K562 (cell line): Measurements from ENCODE around the gene ABL1. TPM values are rescaled to one million over a fixed set of nuclear protein-coding genes. Genes with fewer than 3 reads are reported as not detected.

ENCODE experiments used
- ATAC-seq: fragments of 200-7000 bp; cut with Tn5 transposase; 3 replicates; pipeline ENCODE4 v1.9.1; 2020; ENCODE audit warnings: moderate library complexity
- BruUV-seq: library from RNA; stranded (reverse); fragments of 400-500 nt; replicated peaks from 2 replicates; lab custom pipeline; 2021; lab: Mats Ljungman, UMichigan
- CTCF ChIA-PET: fragments of 300-600 bp; formaldehyde crosslinking; extraction: SDS; loops from one replicate; lab custom pipeline; 2021; ENCODE audit warnings: low intra/inter-chr PET ratio; lab: Yijun Ruan, JAX
- POLR2A ChIA-PET: fragments of 300-600, 350-650 bp; sonication (Branson Sonifier 250); formaldehyde crosslinking; extraction: SDS; loops from one replicate; lab custom pipeline; 2021; ENCODE audit warnings: antibody characterized with exemption, inconsistent platforms; lab: Yijun Ruan, JAX
- DNase-seq, 4 experiments: peaks; one replicate each; pipeline versions ENCODE4 v3.0.0 to v3.0.0-alpha.2; 2011 to 2018; ENCODE audit warnings: low spot score in 3 of 4, mixed read lengths in 3 of 4; ENCODE audit errors: extremely low read depth in 1 of 4
- FAIRE-seq: peaks from 2 replicates; lab custom pipeline; 2011; peaks lifted over from hg19 to GRCh38; lab: Jason Lieb, UNC
- H2AFZ ChIP-seq: 2 replicates; pipeline ENCODE4 v1.6.0; 2011; ENCODE audit warnings: low read depth, low read length, control low read depth, inconsistent platforms
- H3K27ac ChIP-seq: fragments of 200-600 bp; 3 replicates; pipeline ENCODE4 v1.8.0; 2011; ENCODE audit warnings: low read depth, mild to moderate bottlenecking, control low read depth, inconsistent platforms, low read length, moderate library complexity, mixed read lengths; ENCODE audit errors: extremely low read depth
- H3K27me3 ChIP-seq, 2 experiments: fragments of 300-600 bp in 1 of 2; 2 replicates in 1 of 2; 3 replicates in 1 of 2; pipeline versions ENCODE4 v1.6.0 to v1.8.0; 2011; ENCODE audit warnings: inconsistent platforms in 2 of 2, low read length in 2 of 2, mild to moderate bottlenecking in 1 of 2, mixed read lengths in 1 of 2, moderate library complexity in 1 of 2; ENCODE audit not compliant: control insufficient read depth in 2 of 2, insufficient read depth in 2 of 2
- H3K36me3 ChIP-seq: fragments of 300-600 bp; 3 replicates; pipeline ENCODE4 v1.8.0; 2011; ENCODE audit warnings: mild to moderate bottlenecking, low read length, inconsistent platforms; ENCODE audit not compliant: control insufficient read depth, insufficient read depth
- H3K4me1 ChIP-seq, 2 experiments: fragments of 200-600 bp in 1 of 2; replicated peaks in 1 of 2; 2 replicates in 1 of 2; 3 replicates in 1 of 2; pipeline versions ENCODE4 v1.5.1 to v1.8.0; 2011; ENCODE audit warnings: inconsistent platforms in 2 of 2, low read length in 2 of 2, mild to moderate bottlenecking in 1 of 2, mixed read lengths in 1 of 2, moderate library complexity in 1 of 2; ENCODE audit not compliant: control insufficient read depth in 2 of 2, insufficient read depth in 2 of 2
- H3K4me2 ChIP-seq: 2 replicates; pipeline ENCODE4 v1.6.1; 2011; ENCODE audit warnings: low read length, control low read depth, inconsistent platforms, mixed read lengths; ENCODE audit not compliant: insufficient read depth
- H3K4me3 ChIP-seq: fragments of 200-600 bp; sonication (generic), shearing (Covaris generic); 2 replicates; pipeline ENCODE4 v1.5.1; 2016; ENCODE audit warnings: control low read depth, inconsistent platforms
- H3K79me2 ChIP-seq: fragments of 200-600 bp; 3 replicates; pipeline ENCODE4 v1.8.0; 2011; ENCODE audit warnings: low read length, inconsistent platforms; ENCODE audit not compliant: control insufficient read depth, insufficient read depth
- H3K9ac ChIP-seq, 2 experiments: 2 replicates each; pipeline versions ENCODE4 v1.6.0 to v1.6.1; 2011; ENCODE audit warnings: low read depth in 2 of 2, low read length in 2 of 2, control low read depth in 1 of 2, inconsistent platforms in 1 of 2, mild to moderate bottlenecking in 1 of 2, mixed read lengths in 1 of 2; ENCODE audit not compliant: insufficient read depth in 1 of 2
- H3K9me1 ChIP-seq: one replicate; pipeline ENCODE4 v1.6.0; 2011; ENCODE audit warnings: inconsistent platforms, mild to moderate bottlenecking, low read length, moderate library complexity; ENCODE audit not compliant: control insufficient read depth, insufficient read depth
- H3K9me3 ChIP-seq: replicated peaks from 2 replicates; pipeline ENCODE4 v1.5.1; 2011; ENCODE audit warnings: low read depth, low read length, inconsistent platforms; ENCODE audit not compliant: control insufficient read depth, insufficient read depth
- H4K20me1 ChIP-seq: replicated peaks from 2 replicates; pipeline ENCODE4 v1.6.1; 2011; ENCODE audit warnings: low read length, inconsistent platforms, mixed read lengths; ENCODE audit not compliant: control insufficient read depth, insufficient read depth
- GATAD2B ChIP-seq: fragments of 450-650 bp; IDR thresholded peaks from 2 replicates; pipeline ENCODE4 v1.6.1; 2017; ENCODE audit warnings: mild to moderate bottlenecking, borderline replicate concordance
- HMGXB4 ChIP-seq: sonication (generic); formaldehyde crosslinking; IDR thresholded peaks from 2 replicates; pipeline ENCODE4 v1.8.1; 2023; ENCODE audit warnings: mild to moderate bottlenecking, missing genetic modification reagents
- KLF6 ChIP-seq: fragments of 250-450 bp; sonication (Bioruptor Pico); IDR thresholded peaks from 2 replicates; pipeline ENCODE4 v1.4.0; 2020; ENCODE audit warnings: mild to moderate bottlenecking, moderate library complexity, borderline replicate concordance
- MLX ChIP-seq, 2 experiments: fragments of 450-650 bp in 1 of 2; sonication (generic) in 1 of 2; formaldehyde crosslinking; conservative IDR thresholded peaks; 2 replicates each; pipeline versions ENCODE4 v1.4.0 to v1.8.1; 2020 to 2022; ENCODE audit warnings: mild to moderate bottlenecking in 1 of 2, missing genetic modification reagents in 1 of 2
- MYC ChIP-seq, 2 experiments: fragments of 250-450 bp in 1 of 2; sonication (Bioruptor Pico) in 1 of 2; IDR thresholded peaks; 2 replicates each; pipeline versions ENCODE4 v1.5.1 to v1.6.1; 2012 to 2021; ENCODE audit warnings: low read depth in 2 of 2, borderline replicate concordance in 1 of 2, improper control_type of control experiment in 1 of 2, low read length in 1 of 2, mild to moderate bottlenecking in 1 of 2, moderate library complexity in 1 of 2
- PHF8 ChIP-seq: fragments of 200-600 bp; sonication (generic); IDR thresholded peaks from 2 replicates; pipeline ENCODE4 v1.6.1; 2012; ENCODE audit warnings: mixed run types, mild to moderate bottlenecking, inconsistent platforms, low read length, moderate library complexity, borderline replicate concordance
- STAT5A ChIP-seq: IDR thresholded peaks from 2 replicates; pipeline ENCODE4 v1.6.1; 2012; ENCODE audit warnings: low read length, inconsistent platforms, borderline replicate concordance
- ZMIZ1 ChIP-seq, 2 experiments: fragments of 150-350 bp in 1 of 2; IDR thresholded peaks; 2 replicates each; pipeline ENCODE4 v1.6.1; 2012 to 2016; ENCODE audit warnings: low read depth in 2 of 2, low read length in 2 of 2, mild to moderate bottlenecking in 1 of 2, moderate library complexity in 1 of 2
- ZNF444 ChIP-seq: fragments of 250-450 bp; sonication (Bioruptor Pico); IDR thresholded peaks from 2 replicates; pipeline ENCODE4 v1.4.0; 2020; ENCODE audit warnings: mild to moderate bottlenecking, moderate library complexity
- WGBS: fragments of 100-300 bp; shearing (Covaris generic); methylation state at CpG from one replicate; pipeline ENCODE4 v1.1.6; 2016; ENCODE audit warnings: low coverage, mixed read lengths; ENCODE audit not compliant: insufficient coverage; ENCODE audit errors: missing lambda C conversion rate; 5-methylcytosine and 5-hydroxymethylcytosine counted together
- in situ Hi-C: fragments of 300-500 bp; cut with MboI; formaldehyde crosslinking; loops from 4 replicates; pipeline ENCODE4 v1.15.0; 2018; ENCODE audit warnings: inconsistent platforms, mixed read lengths
- intact Hi-C: fragments of 100-400 bp; cut with micrococcal nuclease; formaldehyde crosslinking; loops from 2 replicates; pipeline ENCODE4 v1.14.2; 2022
- polyA plus RNA-seq, 8 experiments: library from polyadenylated mRNA; depleted of rRNA in 4 of 8; stranded (reverse) in 5 of 8; unstranded in 3 of 8; fragments of >200 nt; fragmentation: Nextera tagmentation in 2 of 8; fragmentation: Illumina TruSeq in 1 of 8; extraction: Ambion mirVana in 2 of 8; extraction: Trizol in 1 of 8; gene quantifications; 2 replicates each; pipeline versions ENCODE4 v1.2.1 to v1.2.3, GENCODE V29; 2011 to 2014; ENCODE audit warnings: inconsistent platforms in 1 of 8, missing spikeins in 1 of 8
- total RNA-seq, 7 experiments: library from RNA; depleted of rRNA in 6 of 7; stranded (reverse); fragments of >200 nt in 6 of 7; fragmentation: Illumina TruSeq in 2 of 7; extraction: Trizol in 2 of 7; gene quantifications; 2 replicates each; pipeline versions ENCODE4 v1.2.1 to v1.2.3, GENCODE V29; 2011 to 2021; ENCODE audit warnings: low replicate concordance in 1 of 7
- TF ChIP-seq, protein P1 (sequence below): IDR thresholded peaks from 2 replicates; pipeline ENCODE4 v1.6.1; 2011; ENCODE audit not compliant: insufficient read length; ENCODE audit errors: extremely low read depth

The ABL1 gene
- total and polyA plus RNA-seq, 9 of the 15 experiments (the other 6 are each of a cell fraction or from before 2014, with no cell fraction given) = 1.5 to 130 (median 37.8) TPM

DNA sequence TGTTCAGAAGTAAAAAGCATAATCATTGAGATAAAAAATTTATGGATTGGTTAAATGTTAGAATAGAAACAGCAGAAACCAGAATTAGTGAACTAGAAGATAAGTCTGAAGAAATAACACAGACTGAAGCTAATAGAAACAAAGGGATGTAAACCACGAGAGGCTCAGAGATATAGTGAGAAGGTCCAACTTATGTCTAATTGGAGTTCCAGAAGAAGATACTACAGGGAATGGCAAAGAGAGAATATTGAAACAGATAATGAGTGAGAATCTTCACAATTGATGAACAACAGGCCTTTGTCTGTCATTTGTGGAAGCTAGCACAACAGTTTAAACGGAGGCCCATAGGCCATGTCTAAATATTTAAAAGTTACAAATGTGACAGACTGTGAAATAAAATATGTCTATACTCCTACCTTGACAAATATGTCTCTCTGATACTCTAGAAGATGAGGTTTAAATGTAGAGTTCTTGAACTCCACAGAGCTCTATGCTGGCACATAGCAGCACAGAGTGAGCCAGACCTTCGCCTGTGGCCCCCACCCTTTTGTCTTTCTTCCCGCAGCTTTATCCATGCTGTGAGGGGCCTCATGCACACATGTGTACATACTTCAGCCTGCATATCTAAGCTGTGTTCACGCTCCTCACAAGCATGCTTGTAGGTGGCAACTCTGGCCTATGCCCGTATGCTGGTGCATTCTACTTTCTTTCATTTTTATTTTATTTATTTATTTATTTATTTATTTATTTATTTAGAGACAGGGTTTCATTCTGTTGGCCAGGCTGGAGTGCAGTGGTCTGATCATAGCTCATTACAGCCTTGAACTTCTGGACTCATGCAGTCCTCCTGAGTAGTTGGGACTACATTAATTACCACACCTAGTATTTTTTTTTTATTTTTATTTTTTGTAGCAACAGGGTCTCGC, 45.0 kb upstream of the ABL1 start:
- in situ Hi-C loops = no loop called here
- H3K9ac ChIP-seq = no peak overlapping the region
- ATAC-seq (no peak), DNase-seq (peak in 1 of 4 experiments; percentile 61), FAIRE-seq (no peak)
- peaks cover 0 to 6% of the 10 kb centered on the region in 2 experiments; a peak in 2 of 5 replicates for H3K4me1 ChIP-seq
- no peak overlapping the region for H2AFZ ChIP-seq
- H3K79me2 ChIP-seq = no peaks in the 10 kb centered on the region
- no peak overlapping the region for H3K4me2 ChIP-seq
- H3K27me3 ChIP-seq = no peaks in the 10 kb centered on the region
- ChIA-PET POLR2A (interaction anchor here (0.6 to 1.8 kb wide), 8 partner anchors 9 to 125 kb away, joined by 3 to 16 read pairs (median 4); no protein-coding TSS in a partner anchor), CTCF (no interaction called here)
- WGBS = 92% methylated on average over 7 of the region's 7 CpGs
- H3K36me3 ChIP-seq = peaks cover 11% of the 10 kb centered on the region; the same call in 1 of the 3 replicates
- no TSS peak for BruUV-seq
- intact Hi-C loops = no loop called here
- no peak overlapping the region for H3K27ac ChIP-seq
- H3K9me3 ChIP-seq = peaks cover 16% of the 10 kb centered on the region
- peaks cover 2% of the 10 kb centered on the region for H3K9me1 ChIP-seq
- TF ChIP-seq ZNF444 (no peak), KLF6 (CRISPR knock-in tag) (no peak), MLX (CRISPR knock-in tag; conservative IDR thresholded peaks at IDR 0.05) (0 out of 4 replicates have a peak, but pooled peaks of 1 of the 2 experiments have one; percentile 52), ZMIZ1 (IDR thresholded peaks at IDR 0.05; ENCODE audit: low read depth in 2 of 2, low read length in 2 of 2) (no peak), GATAD2B (no peak), STAT5A (no peak), MYC (IDR thresholded peaks at IDR 0.05; ENCODE audit: low read depth, low read length) (no peak), MYC (CRISPR knock-in tag; IDR thresholded peaks at IDR 0.05; ENCODE audit: borderline replicate concordance, low read depth) (no peak), PHF8 (no peak), HMGXB4 (CRISPR knock-in tag) (0 out of 2 replicates have a peak, but pooled peaks have one; percentile 24)
- TF ChIP-seq, protein P1, sequence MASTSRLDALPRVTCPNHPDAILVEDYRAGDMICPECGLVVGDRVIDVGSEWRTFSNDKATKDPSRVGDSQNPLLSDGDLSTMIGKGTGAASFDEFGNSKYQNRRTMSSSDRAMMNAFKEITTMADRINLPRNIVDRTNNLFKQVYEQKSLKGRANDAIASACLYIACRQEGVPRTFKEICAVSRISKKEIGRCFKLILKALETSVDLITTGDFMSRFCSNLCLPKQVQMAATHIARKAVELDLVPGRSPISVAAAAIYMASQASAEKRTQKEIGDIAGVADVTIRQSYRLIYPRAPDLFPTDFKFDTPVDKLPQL = no peak
- 0 out of 2 replicates have a peak, but pooled peaks cover 4% of the 10 kb centered on the region for H4K20me1 ChIP-seq
- H3K4me3 ChIP-seq = no peak overlapping the region
